Kidney (tissue), 14 donors: ENCODE measurements around the gene LAMA5. TPM values are rescaled to one million over a fixed set of nuclear protein-coding genes. Genes with fewer than 3 reads are reported as not detected.

Experiments used
- DNase-seq, 5 donors: peaks; one replicate each; pipeline ENCODE4 v3.0.0-alpha.2; 2013 to 2020
- FAIRE-seq: peaks from 2 replicates; lab custom pipeline; 2012; peaks lifted over from hg19 to GRCh38; lab: Jason Lieb, UNC
- H3K27ac ChIP-seq, 2 donors: one replicate each; pipeline ENCODE4 v1.7.0; 2013; ENCODE audit warnings: low read depth in 2 of 2, low read length in 2 of 2, inconsistent platforms in 1 of 2
- H3K27me3 ChIP-seq: one replicate; pipeline ENCODE4 v1.7.1; 2013; ENCODE audit warnings: low read length, inconsistent platforms; ENCODE audit not compliant: control insufficient read depth, insufficient read depth
- H3K36me3 ChIP-seq, 3 donors: one replicate each; pipeline versions ENCODE4 v1.7.0 to v1.7.1; 2013; ENCODE audit warnings: low read length in 3 of 3, control low read depth in 1 of 3, inconsistent platforms in 1 of 3; ENCODE audit not compliant: insufficient read depth in 3 of 3, control insufficient read depth in 2 of 3
- H3K4me1 ChIP-seq, 3 donors: one replicate each; pipeline versions ENCODE4 v1.7.0 to v1.7.1; 2013; ENCODE audit warnings: low read length in 3 of 3, inconsistent platforms in 1 of 3, low read depth in 1 of 3; ENCODE audit not compliant: control insufficient read depth in 2 of 3, insufficient read depth in 2 of 3
- H3K4me3 ChIP-seq, 3 donors: one replicate each; pipeline versions ENCODE4 v1.7.0 to v1.8.1; 2013; ENCODE audit warnings: low read length in 3 of 3, control low read depth in 1 of 3, inconsistent platforms in 1 of 3
- H3K9ac ChIP-seq, 3 donors: one replicate each; pipeline versions ENCODE4 v1.7.0 to v1.7.1; 2013; ENCODE audit warnings: low read length in 3 of 3, control low read depth in 1 of 3, inconsistent platforms in 1 of 3
- H3K9me3 ChIP-seq, 3 donors: one replicate each; pipeline versions ENCODE4 v1.7.0 to v1.7.1; 2013; ENCODE audit warnings: low read length in 3 of 3, control low read depth in 1 of 3, inconsistent platforms in 1 of 3; ENCODE audit not compliant: control insufficient read depth in 2 of 3, insufficient read depth in 1 of 3
- intact Hi-C: fragments of 100-400 bp; cut with DNase I; formaldehyde crosslinking; loops from one replicate; pipeline ENCODE4 v1.11.1; 2022
- polyA plus RNA-seq: library from polyadenylated mRNA; stranded (reverse); fragments of 350-450 nt; fragmentation: Illumina TruSeq; extraction: RNeasy Lipid Tissue Mini Kit (QIAGEN cat#74804); gene quantifications from one replicate; pipeline ENCODE4 v1.2.3, GENCODE V29; 2014; ENCODE audit warnings: low read depth, low replicate concordance; ENCODE audit not compliant: insufficient read depth
- total RNA-seq: library from RNA; stranded (reverse); fragmentation: NEBNext Ultra II Directional; extraction: Animal tissue kit (Norgen Biotek cat#: 25700); gene quantifications from one replicate; pipeline ENCODE4 v1.2.1, GENCODE V29; 2021
- TF ChIP-seq, protein P1 (sequence below): IDR thresholded peaks from 3 replicates; pipeline ENCODE4 v1.5.1; 2012; ENCODE audit warnings: mild to moderate bottlenecking, moderate library complexity, borderline replicate concordance; ENCODE audit not compliant: insufficient read depth; ENCODE audit errors: extremely low read depth
- donor health status: control.
- donor health status: control.
- donor health status: control.
- donor health status: control.
- donor health status: control.
- donor health status: DM: yes; HTN: yes; CAD: no.
- donor health status: Normal renal cell carcinoma (clear cell type).

LAMA5 gene
- total and polyA plus RNA-seq, 2 donors from 2014 or later = 94.0 to 342 TPM

DNA sequence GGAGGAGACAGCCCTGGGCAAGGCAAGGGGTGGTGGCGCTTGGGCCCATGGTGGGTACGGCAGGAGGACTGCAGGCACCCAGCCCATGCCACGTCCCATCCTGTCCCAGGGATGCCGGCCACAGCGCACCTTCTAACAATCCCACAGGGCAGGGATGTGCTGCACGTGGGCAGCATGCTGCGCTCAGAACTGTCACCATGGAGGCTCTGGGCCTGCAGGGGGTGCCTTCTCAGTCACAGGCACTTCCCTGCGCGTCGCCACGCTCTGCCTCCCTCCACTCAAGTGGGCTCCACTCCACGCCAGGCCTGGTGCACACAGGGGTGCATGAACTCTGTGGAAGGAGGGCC is 37.6 kb upstream of the LAMA5 start:
- H3K9me3 ChIP-seq = no peaks in the 10 kb centered on the region
- no peaks in the 10 kb centered on the region for H3K27me3 ChIP-seq
- TF ChIP-seq, protein P1, sequence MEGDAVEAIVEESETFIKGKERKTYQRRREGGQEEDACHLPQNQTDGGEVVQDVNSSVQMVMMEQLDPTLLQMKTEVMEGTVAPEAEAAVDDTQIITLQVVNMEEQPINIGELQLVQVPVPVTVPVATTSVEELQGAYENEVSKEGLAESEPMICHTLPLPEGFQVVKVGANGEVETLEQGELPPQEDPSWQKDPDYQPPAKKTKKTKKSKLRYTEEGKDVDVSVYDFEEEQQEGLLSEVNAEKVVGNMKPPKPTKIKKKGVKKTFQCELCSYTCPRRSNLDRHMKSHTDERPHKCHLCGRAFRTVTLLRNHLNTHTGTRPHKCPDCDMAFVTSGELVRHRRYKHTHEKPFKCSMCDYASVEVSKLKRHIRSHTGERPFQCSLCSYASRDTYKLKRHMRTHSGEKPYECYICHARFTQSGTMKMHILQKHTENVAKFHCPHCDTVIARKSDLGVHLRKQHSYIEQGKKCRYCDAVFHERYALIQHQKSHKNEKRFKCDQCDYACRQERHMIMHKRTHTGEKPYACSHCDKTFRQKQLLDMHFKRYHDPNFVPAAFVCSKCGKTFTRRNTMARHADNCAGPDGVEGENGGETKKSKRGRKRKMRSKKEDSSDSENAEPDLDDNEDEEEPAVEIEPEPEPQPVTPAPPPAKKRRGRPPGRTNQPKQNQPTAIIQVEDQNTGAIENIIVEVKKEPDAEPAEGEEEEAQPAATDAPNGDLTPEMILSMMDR = no peak
- peaks cover 0 to 22% (median 14%) of the 10 kb centered on the region in 3 donors for H3K4me1 ChIP-seq
- intact Hi-C loops = no loop called here
- DNase-seq (no peak), FAIRE-seq (no peak)
- no peak overlapping the region for H3K4me3 ChIP-seq
- H3K36me3 ChIP-seq = no peaks in the 10 kb centered on the region
- H3K27ac ChIP-seq = no peak overlapping the region
- H3K9ac ChIP-seq = no peak overlapping the region

DNA sequence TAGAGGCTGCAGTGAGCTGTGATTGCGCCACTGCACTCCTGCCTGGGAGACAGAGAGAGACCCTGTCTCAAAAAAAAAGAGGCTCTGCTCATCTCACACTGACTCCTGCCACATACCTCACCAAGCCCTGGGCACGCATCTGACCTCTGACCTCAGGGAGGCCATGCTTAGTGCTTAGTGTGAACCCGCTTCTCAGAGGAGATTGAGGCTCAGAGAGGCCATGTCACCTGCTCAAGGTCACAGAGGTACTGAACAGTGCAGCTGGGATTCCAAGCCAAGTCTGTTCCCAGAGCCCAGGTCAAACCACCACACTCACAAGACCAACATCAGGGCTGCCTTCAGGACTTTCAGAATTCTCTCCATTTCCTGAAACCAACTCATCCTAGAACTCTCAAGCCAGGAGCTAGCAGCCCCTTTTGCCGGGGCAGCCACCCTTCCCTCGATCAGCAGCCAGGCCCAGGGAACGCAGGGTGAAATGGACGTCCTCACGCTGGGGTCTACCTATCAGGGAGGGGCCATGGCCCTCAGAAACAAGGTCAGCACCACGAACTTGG is 37.1 kb upstream of the LAMA5 start:
- TF ChIP-seq, protein P1 = no peak
- FAIRE-seq = no peak
- Histone ChIP-seq H3K4me1 (peaks cover 0 to 22% (median 11%) of the 10 kb centered on the region in 3 donors), H3K27me3 (no peaks in the 10 kb centered on the region), H3K36me3 (no peaks in the 10 kb centered on the region), H3K9ac (no peak overlapping the region), H3K27ac (no peak overlapping the region), H3K9me3 (no peaks in the 10 kb centered on the region), H3K4me3 (no peak overlapping the region)
- intact Hi-C loops = no loop called here
- no peak for DNase-seq

DNA sequence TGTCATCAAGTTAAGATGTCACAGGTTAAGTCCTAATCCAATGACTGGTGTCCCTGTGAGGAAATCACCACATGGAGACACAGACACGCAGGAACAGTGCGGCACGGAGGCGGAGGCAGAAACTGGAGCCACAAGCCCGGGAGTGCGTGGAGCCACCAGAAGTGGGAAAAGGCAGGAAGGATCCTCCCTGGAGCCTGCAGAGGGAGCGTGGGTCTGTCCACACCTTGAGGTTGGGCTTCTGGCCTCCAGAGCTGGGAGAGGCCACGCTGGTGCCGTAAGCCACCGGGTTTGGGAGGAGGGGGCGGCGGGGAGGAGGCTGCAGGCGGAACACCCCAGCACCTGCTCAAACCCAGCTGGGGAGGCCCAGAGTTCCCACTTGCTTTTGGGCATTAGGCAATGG is 36.2 kb upstream of the LAMA5 start:
- no peak overlapping the region for H3K9ac ChIP-seq
- H3K4me1 ChIP-seq = peaks cover 0 to 22% (median 11%) of the 10 kb centered on the region in 3 donors
- H3K9me3 ChIP-seq = no peaks in the 10 kb centered on the region
- intact Hi-C loops = no loop called here
- H3K36me3 ChIP-seq = no peaks in the 10 kb centered on the region
- no peak for DNase-seq
- no peaks in the 10 kb centered on the region for H3K27me3 ChIP-seq
- H3K4me3 ChIP-seq = no peak overlapping the region
- FAIRE-seq = no peak
- H3K27ac ChIP-seq = no peak overlapping the region
- TF ChIP-seq, protein P1 = no peak
